Putamen (tissue), 1 donor: ENCODE data around the gene SHD.

ENCODE experiments used
- DNase-seq: peaks from one replicate; pipeline ENCODE4 v3.0.0-alpha.2; 2016; ENCODE audit warnings: low spot score

Gene SHD

DNA sequence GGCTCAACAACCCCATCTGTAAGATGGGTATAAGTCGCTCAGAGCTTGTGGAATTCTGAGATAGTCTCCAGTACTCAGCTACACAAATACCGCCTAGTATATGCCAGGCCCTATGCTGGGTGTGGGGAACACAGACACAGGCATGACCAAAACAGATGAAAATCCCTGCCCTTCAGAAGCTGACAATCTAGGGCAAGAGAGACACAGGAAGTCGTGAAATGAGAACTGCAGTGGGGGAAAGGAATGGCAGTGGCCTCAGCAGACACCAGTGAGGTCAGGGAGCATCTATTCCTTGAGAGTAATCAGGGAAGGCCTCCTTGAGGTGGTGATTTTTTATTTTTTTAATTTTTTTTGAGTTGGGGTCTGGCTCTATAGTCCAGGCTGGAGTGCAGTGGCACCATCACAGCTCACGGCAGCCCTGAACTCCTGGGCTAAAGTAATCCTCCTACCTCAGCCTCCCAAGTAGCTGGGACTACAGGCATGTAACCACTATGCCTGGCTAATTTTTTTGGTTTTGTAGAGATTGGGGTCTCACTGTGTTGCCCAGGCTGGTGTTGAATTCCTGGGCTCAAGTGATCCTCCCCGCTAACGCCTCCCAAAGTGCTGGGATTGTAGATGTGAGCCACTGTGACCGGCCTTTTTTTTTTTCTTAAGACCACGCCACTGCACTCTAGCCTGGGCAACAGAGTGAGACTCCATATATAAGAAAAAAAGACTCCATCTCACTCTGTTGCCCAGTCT, 19.9 kb downstream of the SHD start:
- no peak for DNase-seq

DNA sequence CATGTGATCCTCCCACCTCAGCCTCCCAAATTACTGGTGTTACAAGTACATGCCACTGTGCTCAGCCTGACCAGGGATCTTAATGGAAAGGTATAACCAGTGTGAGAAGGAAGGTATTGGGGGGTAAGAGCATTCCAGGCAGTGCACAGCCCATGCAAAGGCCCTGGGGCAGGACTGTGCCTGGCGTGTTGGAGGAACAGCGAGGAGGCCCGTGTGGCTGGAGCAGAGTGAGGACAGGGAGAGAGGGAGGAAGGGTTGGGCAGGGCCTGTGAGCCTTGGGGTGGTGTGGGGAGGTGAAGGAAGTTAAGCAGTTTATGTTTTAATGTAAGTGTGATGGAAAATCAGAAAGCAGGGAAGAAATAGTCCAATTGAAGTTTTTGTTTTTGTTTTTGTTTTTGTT, 21.5 kb downstream of the SHD start:
- DNase-seq: no peak

DNA sequence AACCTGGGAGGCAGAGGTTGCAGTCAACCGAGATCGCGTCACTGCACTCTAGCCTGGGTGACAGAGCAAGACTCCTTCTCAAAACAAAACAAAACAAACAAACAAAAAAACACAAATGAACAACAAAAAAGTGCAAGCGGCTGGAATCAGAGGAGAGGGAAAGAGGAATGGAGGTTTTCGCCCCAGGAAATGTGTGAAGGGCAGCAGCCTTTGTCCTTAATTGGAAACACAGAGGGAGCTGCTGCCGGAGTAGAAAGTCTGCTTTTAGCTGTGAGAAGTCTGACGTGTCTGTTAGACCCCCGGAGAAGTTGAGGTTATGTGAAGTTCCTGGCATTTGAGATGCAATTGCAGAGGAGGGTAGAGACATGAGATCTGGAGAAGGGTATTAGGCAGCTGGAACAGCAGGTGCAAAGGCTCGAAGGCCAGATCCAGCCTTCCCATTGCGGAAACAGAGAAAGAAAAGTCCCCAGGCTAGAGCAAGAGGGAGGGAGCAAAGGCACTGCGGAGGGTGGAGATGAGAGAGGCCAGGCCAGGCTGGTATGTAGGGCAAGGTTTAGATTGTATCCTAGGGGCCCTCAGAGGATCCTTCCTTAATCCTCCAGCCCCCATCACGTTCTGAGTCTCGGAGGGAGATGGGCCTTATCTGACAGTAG, 22.6 kb downstream of the SHD start:
- DNase-seq: no peak

DNA sequence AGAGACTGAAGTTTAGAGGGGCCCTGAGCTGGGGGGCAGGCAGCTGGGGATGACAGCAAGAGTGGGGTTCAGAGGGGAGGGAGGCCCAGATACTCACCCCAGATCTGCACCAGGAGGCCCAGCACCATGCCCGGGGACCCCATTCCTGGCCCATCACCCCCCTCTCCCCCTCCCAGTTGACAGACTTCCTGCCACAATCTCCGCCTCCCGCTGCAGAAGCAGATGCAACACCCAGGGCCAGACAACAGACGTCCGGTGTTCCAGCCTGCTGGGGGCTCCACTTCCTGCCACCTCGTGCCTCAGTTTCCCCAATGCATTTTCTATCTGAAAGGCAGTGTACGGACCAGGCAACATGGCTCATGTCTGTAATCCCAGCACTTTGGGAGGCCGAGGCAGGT, 23.2 kb downstream of the SHD start, which contains the start of gene TMIGD2:
Gene TMIGD2 (minus strand): TSS at position 147 of the 398 bp plus-strand sequence. CDS start 4 bp downstream, at position 143.
- no peak for DNase-seq

DNA sequence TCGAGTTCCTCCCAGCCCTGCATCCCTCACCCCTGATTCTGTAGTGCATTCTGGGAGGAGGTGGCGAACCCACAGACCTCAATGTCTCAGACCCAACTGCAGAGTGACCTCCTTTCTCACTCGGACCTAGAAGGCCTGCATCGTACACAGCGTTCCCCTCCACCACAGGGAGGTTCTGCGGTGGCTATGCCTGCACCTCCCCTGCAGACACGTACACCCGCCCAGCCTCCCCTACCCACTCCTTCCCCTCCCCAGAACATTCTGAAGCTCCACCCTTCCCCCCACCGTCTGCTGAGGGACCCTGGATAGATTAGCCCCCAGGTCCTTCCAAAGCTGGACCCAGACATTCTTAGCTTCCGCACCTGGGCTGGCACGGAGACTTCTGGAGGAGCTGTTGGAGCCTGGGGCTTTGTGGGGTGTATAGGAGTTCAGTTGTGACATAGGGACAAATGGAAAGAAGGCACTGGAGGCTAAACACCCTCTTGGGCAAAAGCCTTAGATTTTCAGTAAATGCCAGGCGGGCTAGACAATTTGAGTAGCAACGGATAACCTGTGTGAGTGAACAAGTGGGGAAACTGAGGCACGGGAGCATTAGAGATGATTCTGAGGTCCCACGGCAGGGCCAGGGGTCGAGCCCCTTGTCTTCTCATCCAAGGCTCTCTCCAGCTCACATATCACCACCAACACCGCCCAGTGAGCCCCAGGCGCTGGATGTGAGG, 24.9 kb downstream of the SHD start:
- DNase-seq: no peak

DNA sequence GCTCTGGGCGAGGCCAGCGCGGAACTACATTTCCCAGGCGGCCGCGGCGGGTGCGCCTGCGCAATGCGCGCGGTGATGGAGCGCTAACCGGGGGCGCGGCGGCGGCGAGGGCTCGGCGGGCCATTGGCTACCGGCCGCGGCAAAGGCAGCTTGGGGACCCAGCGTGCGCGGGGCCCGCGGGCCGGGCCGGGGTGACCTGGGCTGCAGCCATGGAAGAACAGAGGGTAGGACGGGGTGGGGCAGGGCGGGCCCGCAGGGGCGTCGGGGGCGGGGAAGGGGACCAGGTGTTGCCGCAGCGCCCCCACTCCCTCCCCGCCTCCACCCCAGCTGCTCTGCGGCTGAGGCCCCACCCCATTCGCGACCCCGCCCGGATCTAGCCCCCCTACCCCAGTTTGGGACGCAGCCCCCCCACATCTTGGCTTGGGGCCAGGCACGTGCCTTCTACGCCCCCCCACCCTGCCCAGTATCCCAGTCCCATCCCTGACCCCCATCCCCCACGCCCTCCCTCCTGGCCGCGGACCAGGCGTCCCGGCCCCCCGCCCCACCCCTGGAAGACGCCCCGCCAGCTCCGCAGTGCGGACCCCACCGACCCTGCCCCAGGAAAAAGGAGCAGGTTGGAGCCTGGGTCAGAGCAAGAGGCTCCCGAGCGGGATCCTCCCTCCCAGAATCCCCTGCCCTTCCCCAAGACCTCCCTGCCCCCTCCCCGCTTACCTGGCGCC, 25.6 kb downstream of the SHD start, which contains the start of gene FSD1:
Gene FSD1 (plus strand): TSS at position 61 of the 719 bp plus-strand sequence. CDS start 149 bp downstream, at position 210.
- DNase-seq: peak; percentile 21

DNA sequence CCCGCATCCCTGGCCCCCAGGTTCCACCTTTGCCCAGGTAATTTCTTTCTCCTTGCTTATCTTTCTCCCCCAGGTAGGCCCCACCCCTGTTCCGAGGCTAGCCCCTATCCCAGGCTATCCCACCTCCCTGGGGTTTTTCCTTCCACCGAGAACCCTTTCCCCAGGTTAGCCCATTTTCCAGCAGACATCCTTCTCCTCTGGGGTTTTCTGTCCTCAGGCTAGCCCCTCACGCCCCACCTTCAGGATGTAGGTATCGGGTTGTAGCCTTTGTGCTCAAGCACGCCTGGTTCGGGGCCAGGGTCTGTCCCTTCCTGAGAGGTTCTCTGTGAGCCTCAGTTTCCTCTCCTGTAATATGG, 26.2 kb downstream of the SHD start:
- no peak for DNase-seq

DNA sequence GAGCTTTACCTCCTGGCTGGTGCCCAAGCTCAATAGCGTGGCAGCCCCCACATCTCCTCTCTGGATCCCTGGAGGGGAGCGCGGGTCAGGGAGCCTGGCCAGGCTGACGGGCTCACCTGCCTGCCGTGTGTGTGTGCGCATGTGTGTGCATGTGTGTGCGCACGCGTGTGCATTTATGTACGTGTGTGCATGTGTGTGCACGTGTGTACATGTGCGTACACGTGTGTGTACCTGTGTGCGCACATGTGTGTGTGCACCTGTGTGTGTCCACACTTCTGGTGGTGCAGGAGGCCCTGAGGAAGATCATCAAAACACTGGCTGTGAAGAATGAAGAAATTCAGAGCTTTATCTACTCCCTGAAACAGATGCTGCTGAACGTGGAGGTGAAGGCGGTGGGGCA, 26.6 kb downstream of the SHD start:
- no peak for DNase-seq

DNA sequence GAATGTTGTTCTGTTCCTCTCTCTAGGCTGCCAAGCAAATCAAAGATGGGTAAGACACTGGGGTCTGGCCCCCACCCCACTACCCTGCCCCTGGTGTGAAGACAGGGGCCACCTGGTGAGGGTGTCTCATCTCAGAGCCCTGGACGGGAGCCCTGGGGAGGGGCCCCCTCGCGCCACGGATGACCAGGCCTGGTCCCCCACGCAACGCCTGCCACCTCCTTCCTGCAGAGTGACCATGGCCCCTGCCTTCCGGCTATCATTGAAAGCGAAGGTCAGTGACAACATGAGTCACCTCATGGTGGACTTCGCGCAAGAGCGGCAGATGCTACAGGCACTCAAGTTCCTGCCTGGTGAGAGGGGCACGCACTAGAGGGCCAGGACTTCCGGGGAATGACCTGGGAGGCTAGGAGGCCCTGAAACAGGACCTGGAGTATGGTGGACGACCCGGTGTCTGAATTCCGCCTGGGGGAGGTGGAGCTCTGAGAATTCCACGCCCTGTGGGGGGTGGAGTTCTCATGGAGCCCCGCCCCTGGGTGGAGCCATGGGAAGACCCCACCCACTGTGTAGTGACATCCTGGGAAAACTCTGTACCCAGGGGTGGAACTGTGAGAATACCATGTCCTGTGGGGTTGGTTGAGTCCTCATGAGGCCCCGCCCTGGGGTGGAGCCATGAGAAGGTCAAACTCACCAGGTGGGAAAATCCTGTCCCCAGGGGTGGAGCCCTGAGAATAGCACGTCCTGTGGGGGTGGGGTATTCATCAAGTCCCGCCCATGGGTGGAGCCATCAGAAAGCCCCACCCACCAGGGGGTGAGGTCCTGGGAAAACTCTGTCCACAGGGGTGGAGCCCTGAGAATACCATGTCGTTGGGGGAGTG, 31.4 kb downstream of the SHD start:
- no peak for DNase-seq

DNA sequence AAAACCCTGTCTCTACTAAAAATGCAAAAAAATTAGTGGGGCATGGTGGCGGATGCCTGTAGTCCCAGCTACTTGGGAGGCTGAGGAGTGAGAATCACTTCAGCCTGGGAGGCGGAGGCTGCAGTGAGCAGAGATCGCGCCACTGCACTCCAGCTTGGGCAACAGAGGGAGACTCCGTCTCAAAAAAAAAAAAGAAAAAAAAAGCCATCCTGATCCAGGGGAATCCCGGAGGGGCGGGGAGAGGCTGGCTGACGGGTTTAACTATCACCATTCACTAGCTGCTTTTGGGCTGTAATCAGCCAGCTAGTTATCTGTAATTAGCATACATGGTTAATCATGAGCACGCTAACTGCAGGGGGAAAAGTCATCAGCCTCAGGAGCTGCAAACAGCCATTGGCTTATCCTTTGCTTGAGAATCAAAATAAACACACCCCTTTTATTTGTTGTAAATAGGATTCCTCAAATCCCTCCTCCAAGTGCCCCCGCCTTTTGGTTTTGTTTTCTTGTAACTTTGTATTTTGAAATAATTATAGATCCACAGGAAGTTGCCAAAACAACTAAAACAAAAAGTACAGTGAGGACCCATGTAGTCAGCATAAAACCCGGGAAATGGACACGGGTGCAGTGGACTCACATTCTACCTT, 34.9 kb downstream of the SHD start:
- DNase-seq: no peak

DNA sequence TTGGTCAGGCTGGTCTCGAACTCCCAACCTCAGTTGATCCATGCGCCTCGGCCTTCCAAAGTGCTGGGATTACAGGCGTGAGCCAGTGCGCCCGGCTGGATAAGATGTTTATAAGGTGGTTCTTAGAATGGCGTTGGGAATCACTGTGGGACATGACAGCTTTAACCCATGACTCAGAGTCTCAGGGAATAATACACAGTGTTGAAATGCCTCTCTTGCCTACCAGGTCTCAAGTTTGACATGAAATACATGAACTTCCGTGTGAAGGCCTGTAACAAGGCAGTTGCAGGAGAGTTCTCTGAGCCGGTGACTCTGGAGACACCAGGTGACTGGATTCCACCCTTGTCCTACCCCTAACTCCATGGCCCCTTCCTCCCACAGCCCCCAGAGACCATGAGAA, 37.9 kb downstream of the SHD start:
- DNase-seq: no peak

DNA sequence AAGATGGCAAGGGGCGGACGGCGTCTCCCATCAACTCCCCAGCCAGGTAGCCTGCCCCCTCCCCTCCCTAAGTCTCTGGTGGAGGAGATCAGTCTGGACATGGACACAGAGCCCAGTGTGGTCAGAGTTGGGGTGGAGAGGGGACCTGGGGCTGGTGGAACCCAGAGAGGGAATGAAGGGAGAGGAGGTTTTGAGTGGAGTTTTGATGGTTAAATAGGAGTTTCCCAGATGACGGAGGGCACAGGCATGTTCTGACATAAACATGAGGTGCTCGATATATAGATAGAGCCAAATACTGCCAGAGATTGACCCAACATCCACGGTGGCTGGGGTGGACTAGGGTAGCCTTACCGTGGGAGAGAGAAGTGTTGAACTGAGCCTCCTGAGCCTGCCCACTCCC, 39.4 kb downstream of the SHD start:
- no peak for DNase-seq

DNA sequence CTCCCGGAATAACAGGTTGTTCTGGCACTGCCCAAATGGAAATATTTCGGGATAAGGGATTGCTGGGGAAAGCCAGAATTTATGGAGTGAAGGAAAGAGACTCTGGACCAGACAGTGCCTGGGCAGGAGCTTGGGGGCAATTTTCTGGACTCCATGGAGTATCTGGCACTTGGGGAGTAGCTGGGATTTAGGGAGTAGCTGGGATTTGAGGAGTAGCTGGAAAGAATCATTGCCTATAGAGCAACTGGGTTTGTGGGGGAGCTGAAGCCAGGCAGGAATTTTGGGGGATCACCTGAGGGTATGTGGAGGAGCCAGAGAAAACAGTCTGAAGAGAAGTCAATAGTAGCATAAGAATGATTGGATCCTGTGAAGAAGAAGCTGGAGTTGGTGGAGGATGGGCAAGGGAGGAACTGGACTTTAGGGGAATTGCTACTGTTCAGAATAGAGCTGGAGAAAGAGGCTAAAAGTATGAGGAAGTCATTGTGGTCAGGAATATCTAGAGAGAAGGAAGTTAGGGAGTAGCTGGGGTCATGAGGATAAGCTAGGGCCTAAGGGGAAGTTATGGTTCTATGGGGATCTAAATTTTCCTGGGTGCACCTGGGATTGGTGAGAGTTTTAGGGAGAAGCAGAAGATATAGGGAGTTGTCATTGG, 40.1 kb downstream of the SHD start:
- no peak for DNase-seq

DNA sequence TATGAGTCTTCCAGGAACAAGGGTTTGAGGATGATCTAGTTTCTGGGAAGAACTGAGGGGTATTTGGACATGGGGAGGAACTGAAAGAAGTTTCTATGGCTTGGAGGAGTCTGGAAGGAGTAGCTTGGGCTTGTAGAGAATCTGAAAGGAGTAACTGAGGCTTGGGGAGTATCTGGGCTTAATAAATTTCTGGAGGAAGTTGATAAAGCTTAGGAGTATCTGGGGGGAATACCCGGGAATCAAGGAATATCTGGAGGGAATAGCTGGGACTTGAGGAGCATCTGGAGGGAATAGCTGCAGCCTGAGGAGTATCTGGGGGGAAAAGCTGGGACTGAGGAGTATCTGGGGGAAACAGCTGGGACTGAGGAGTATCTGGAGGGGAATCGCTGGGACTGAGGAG, 41.4 kb downstream of the SHD start:
- no peak for DNase-seq

DNA sequence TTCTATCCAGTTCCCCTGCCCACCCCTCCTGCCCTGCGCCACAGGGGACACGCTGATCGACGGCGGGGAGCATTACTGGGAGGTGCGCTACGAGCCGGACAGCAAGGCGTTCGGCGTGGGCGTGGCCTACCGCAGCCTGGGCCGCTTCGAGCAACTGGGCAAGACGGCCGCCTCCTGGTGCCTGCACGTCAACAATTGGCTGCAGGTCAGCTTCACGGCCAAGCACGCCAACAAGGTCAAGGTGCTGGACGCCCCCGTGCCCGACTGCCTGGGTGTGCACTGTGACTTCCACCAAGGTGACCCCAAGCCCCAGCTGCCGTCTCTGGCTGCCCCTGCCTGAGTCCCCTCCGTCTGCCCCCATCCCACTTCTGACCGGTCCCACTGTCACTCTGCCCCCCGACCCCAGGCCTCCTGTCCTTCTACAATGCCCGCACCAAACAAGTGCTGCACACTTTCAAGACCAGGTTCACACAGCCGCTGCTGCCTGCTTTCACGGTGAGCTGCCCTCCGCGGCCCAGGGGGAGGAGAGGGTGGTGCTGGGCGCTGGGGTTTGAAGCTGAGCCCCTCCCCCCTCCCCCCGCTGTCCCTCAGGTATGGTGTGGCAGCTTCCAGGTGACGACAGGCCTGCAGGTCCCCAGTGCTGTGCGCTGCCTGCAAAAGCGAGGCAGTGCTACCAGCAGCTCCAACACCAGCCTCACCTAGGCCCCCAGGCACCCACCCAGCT, 44.0 kb downstream of the SHD start:
- no peak for DNase-seq

DNA sequence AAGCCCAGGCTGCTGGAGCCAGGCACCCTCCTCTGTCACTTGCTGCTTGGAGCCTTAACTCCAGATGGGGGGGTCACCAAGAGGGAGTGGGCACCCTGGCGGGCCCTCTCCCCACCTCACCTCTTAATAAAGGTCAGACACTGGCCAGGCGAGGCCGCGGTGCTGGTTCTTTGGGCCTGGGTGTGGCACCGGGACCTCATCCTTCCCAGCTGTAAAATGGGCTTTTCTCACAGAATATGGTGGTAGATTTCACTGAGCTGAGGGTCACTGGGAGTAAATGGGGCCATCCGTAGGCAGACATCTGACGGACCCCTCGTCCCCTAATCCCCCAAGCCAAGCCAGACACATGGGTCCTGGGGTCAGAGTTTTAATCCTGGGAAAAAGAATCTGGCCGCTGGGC, 44.6 kb downstream of the SHD start:
- DNase-seq: no peak

DNA sequence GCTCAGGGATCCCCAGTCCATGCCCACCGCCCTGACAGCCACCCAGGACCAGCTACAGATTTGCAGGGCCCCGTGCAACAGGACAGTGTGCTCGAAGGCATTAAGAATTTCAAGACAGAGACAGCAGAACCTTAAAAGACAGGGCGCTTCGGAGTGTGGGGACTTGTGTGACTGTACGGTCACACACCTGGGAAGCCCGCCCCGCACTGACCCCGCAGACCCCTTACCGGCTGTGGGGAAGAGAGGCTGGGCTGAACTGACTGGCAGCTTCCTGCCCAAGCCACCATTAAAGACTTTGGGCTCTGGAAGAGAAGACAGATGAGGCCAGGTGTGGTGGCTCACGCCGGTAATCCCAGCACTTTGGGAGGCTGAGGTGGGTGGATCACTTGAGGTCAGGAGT, 45.2 kb downstream of the SHD start:
- DNase-seq: no peak

DNA sequence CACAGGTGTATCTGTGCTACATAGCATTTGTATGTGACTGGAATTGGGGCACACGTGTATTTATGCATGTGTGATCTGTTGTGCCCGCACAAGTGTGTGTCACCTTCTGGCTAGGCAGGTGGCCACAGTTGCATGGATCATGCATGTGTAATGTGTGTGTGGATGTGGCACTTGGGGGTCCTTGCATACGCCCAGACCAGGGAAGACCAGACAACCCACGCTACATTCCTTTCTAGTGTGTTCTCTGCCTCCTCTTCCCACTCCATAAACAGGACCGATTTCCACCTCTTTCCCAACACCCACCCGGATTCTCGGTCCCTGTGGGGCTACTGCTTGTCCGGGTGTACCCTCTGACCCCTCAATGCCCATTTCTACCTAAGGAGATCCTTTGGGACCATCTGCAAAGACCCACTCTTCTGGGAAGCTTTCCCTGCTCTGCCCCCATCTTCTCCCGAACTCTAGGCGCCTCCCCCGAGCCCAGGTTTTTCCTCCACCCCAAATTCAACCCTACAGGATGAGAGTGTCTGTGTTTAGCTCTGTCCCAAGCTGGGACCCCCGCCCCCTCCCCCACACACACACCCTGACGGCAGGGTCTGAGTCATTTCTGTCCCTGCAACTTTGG, 47.3 kb downstream of the SHD start:
- DNase-seq: no peak

DNA sequence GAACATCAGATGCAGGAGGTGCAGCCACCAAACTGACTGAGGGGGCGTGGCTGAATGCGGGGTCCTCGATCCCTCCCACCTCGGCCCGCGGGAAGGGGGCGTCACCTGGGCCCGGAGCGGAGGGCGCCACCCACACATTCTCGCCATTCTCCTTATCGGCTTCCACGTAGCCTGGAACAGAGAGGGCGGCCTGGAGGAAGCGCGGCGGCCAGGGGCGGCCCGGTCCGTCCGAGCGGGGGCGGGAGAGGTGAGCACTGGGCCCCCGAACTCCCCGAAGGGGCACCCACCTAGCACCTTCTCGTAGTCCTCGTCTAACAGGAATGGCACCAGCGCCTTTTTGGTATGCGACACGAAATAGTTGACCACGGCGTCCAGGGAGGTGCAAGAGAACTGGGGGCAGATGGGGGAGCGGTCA, 47.8 kb downstream of the SHD start:
- no peak for DNase-seq
